ENCODE data around the gene SUSD3. TPM values are rescaled to one million over a fixed set of nuclear protein-coding genes. Genes with fewer than 3 reads are reported as not detected.

SUSD3 gene
- polyA plus RNA-seq, 3 donors, result 10.5 to 24.6 (median 15.7) TPM

- Histone ChIP-seq H3K9ac (ENCODE audit: insufficient read depth, low read length, poor library complexity, severe bottlenecking) (no peak overlapping the region), H4K20me1 (ENCODE audit: insufficient read depth, low read length) (peaks cover 9% of the 10 kb centered on the region), H3K4me2 (replicated peaks; ENCODE audit: extremely low read depth, low read length, poor library complexity, severe bottlenecking) (no peak overlapping the region), H3K36me3 (replicated peaks in 1 of 2; ENCODE audit: control insufficient read depth in 1 of 2, insufficient read depth in 2 of 2, low read length in 2 of 2) (peaks cover 3 to 38% of the 10 kb centered on the region in 2 donors), H3K27me3 (ENCODE audit: control insufficient read depth in 2 of 2, insufficient read depth in 2 of 2, low read length in 2 of 2) (no peaks in the 10 kb centered on the region), H3K27ac (ENCODE audit: low read depth in 1 of 2, low read length in 2 of 2) (no peak overlapping the region), H3K9me3 (replicated peaks in 1 of 2; ENCODE audit: control insufficient read depth in 1 of 2, insufficient read depth in 1 of 2, low read length in 2 of 2) (no peaks in the 10 kb centered on the region), H3K4me3 (replicated peaks in 1 of 3; ENCODE audit: low read depth in 2 of 3, low read length in 3 of 3) (no peak overlapping the region), H3K79me2 (ENCODE audit: insufficient read depth, low read length) (no peaks in the 10 kb centered on the region), H3K4me1 (ENCODE audit: control insufficient read depth in 1 of 2, insufficient read depth in 2 of 2, low read length in 2 of 2) (no peaks in the 10 kb centered on the region), H2AFZ (ENCODE audit: insufficient read depth, low read depth, low read length, poor library complexity, severe bottlenecking) (no peak overlapping the region)
- Mint-ChIP-seq H3K4me1 (peaks cover 3% of the 10 kb centered on the region), H3K36me3 (peaks cover 24 to 42% of the 10 kb centered on the region in 2 donors), H3K27ac (no peak overlapping the region), H3K9me3 (peaks cover 0 to 2% (median 0%) of the 10 kb centered on the region in 7 donors), H3K4me3 (no peak overlapping the region), H3K27me3 (ENCODE audit: low read depth in 3 of 3) (peaks cover 0 to 2% (median 2%) of the 10 kb centered on the region in 3 donors)
- DNase-seq, result no peak
- intact Hi-C loops (cut with micrococcal nuclease), result no loop called here
- no peak for TF ChIP-seq CTCF (IDR thresholded peaks at IDR 0.05)
- WGBS (ENCODE audit: insufficient coverage), result 90% methylated on average over 7 of the region's 12 CpGs
Observed at GRCh38 chr9:93076101-93076791, 17.7 kb downstream of the SUSD3 start.

GRCh38 chr9:93076792-93077128, 18.3 kb downstream of the SUSD3 start:
- H3K9me3 Mint-ChIP-seq, result no peaks in the 10 kb centered on the region
- intact Hi-C loops (cut with micrococcal nuclease), result no loop called here
- Histone ChIP-seq H3K9ac (ENCODE audit: insufficient read depth, low read length, poor library complexity, severe bottlenecking) (no peak overlapping the region), H3K4me2 (replicated peaks; ENCODE audit: extremely low read depth, low read length, poor library complexity, severe bottlenecking) (no peak overlapping the region), H3K36me3 (replicated peaks in 1 of 2; ENCODE audit: control insufficient read depth in 1 of 2, insufficient read depth in 2 of 2, low read length in 2 of 2) (peaks cover 3 to 43% of the 10 kb centered on the region in 2 donors), H4K20me1 (ENCODE audit: insufficient read depth, low read length) (peaks cover 7% of the 10 kb centered on the region), H3K79me2 (ENCODE audit: insufficient read depth, low read length) (no peaks in the 10 kb centered on the region), H3K4me1 (ENCODE audit: control insufficient read depth in 1 of 2, insufficient read depth in 2 of 2, low read length in 2 of 2) (no peaks in the 10 kb centered on the region), H2AFZ (ENCODE audit: insufficient read depth, low read depth, low read length, poor library complexity, severe bottlenecking) (no peak overlapping the region), H3K4me3 (replicated peaks in 1 of 3; ENCODE audit: low read depth in 2 of 3, low read length in 3 of 3) (no peak overlapping the region), H3K9me3 (replicated peaks in 1 of 2; ENCODE audit: control insufficient read depth in 1 of 2, insufficient read depth in 1 of 2, low read length in 2 of 2) (no peaks in the 10 kb centered on the region), H3K27ac (ENCODE audit: low read depth in 1 of 2, low read length in 2 of 2) (no peak overlapping the region), H3K27me3 (ENCODE audit: control insufficient read depth in 2 of 2, insufficient read depth in 2 of 2, low read length in 2 of 2) (no peaks in the 10 kb centered on the region)
- peaks cover 3% of the 10 kb centered on the region for H3K4me1 Mint-ChIP-seq
- H3K27me3 Mint-ChIP-seq (ENCODE audit: low read depth in 3 of 3), result peaks cover 0 to 2% (median 2%) of the 10 kb centered on the region in 3 donors
- no peak for DNase-seq
- no peak overlapping the region for H3K27ac Mint-ChIP-seq
- WGBS (ENCODE audit: insufficient coverage), result 96% methylated on average over 2 of the region's 2 CpGs
- peaks cover 24 to 44% of the 10 kb centered on the region in 2 donors for H3K36me3 Mint-ChIP-seq
- no peak overlapping the region for H3K4me3 Mint-ChIP-seq
- no peak for TF ChIP-seq CTCF (IDR thresholded peaks at IDR 0.05)
